GM12878 (cell line): ENCODE measurements around the gene TARP.

Source experiments
- ATF7 ChIP-seq: fragments of 450-650 bp; IDR thresholded peaks from 2 replicates; pipeline ENCODE4 v1.6.1; 2016; ENCODE audit warnings: low read depth, mild to moderate bottlenecking
- CREB1 ChIP-seq: IDR thresholded peaks from 2 replicates; pipeline ENCODE4 v1.6.1; 2012; ENCODE audit warnings: low read depth, mild to moderate bottlenecking, inconsistent platforms
- FOXM1 ChIP-seq: IDR thresholded peaks from 2 replicates; pipeline ENCODE4 v1.6.1; 2012; ENCODE audit warnings: low read depth, mild to moderate bottlenecking, inconsistent platforms, low read length, moderate library complexity
- NFXL1 ChIP-seq: fragments of 450-650 bp; IDR thresholded peaks from 2 replicates; pipeline ENCODE4 v1.6.1; 2017; ENCODE audit warnings: antibody characterized with exemption, mild to moderate bottlenecking, borderline replicate concordance
- POLR2A ChIP-seq: IDR thresholded peaks from 2 replicates; pipeline ENCODE4 v1.6.1; 2011; ENCODE audit warnings: low read depth, mild to moderate bottlenecking, low read length
- POLR2AphosphoS5 ChIP-seq: IDR thresholded peaks from 2 replicates; pipeline ENCODE4 v1.6.1; 2011; ENCODE audit warnings: mild to moderate bottlenecking, low read length, inconsistent platforms
- SRF ChIP-seq, 2 experiments: IDR thresholded peaks; 2 replicates each; pipeline ENCODE4 v1.6.1; 2011; ENCODE audit warnings: low read depth in 2 of 2, low read length in 2 of 2, mild to moderate bottlenecking in 1 of 2, moderate library complexity in 1 of 2
- TCF12 ChIP-seq: IDR thresholded peaks from 2 replicates; pipeline ENCODE4 v1.6.1; 2011; ENCODE audit warnings: low read depth, mild to moderate bottlenecking, low read length
- TCF7 ChIP-seq: IDR thresholded peaks from 2 replicates; pipeline ENCODE4 v1.6.1; 2014; ENCODE audit warnings: antibody characterized with exemption, borderline replicate concordance
- ZNF24 ChIP-seq: fragments of 450-650 bp; IDR thresholded peaks from 2 replicates; pipeline ENCODE4 v1.6.1; 2017; ENCODE audit warnings: antibody characterized with exemption, mild to moderate bottlenecking
- TF ChIP-seq, protein P1 (sequence below), 3 experiments: IDR thresholded peaks in 2 of 3; conservative IDR thresholded peaks in 1 of 3; 2 replicates each; pipeline ENCODE4 v1.5.1; 2011; ENCODE audit warnings: low read depth in 3 of 3, low read length in 3 of 3, mild to moderate bottlenecking in 3 of 3, control low read depth in 2 of 3, moderate library complexity in 2 of 3, inconsistent platforms in 1 of 3, mixed read lengths in 1 of 3; ENCODE audit not compliant: control insufficient read depth in 2 of 3, insufficient read depth in 1 of 3; ENCODE audit errors: extremely low read depth in 1 of 3
- TF ChIP-seq, protein P2 (sequence below): IDR thresholded peaks from 2 replicates; pipeline ENCODE4 v1.6.1; 2011; ENCODE audit warnings: low read depth, low read length, improper control_type of control experiment, borderline replicate concordance
- TF ChIP-seq, protein P3 (sequence below): fragments of 450-650 bp; formaldehyde crosslinking; IDR thresholded peaks from 2 replicates; pipeline ENCODE4 v1.4.0; 2022; ENCODE audit warnings: mild to moderate bottlenecking, moderate library complexity
- TF ChIP-seq, protein P4 (sequence below): IDR thresholded peaks from 2 replicates; pipeline ENCODE4 v1.6.1; 2012; ENCODE audit warnings: low read depth, low read length, improper control_type of control experiment

DNA sequence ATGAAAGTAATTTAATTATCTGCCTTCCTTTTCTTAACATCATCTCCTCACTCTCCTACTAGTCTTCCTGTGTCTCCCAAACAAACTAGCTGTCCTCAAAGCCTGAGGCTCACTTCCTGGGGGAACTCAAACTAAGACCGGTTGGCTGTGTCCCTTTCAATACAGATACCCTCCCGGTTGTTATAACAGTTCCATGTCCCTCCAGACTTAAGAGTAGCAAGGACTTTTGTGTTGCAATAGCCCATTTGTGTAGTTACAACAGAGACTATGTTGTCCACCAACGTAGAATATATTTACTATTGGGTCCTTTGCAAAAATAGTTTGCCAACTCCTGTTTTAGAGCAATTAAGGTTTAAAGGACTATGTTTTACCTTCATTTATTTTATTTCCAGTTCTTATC lies 8.6 kb upstream of the TARP start:
- TF ChIP-seq SRF (IDR thresholded peaks at IDR 0.05; ENCODE audit: low read depth in 2 of 2, low read length in 2 of 2) (no peak), TCF7 (no peak), POLR2A (no peak), POLR2AphosphoS5 (no peak), CREB1 (no peak), FOXM1 (no peak), TCF12 (no peak), NFXL1 (no peak), ZNF24 (no peak), ATF7 (no peak)
- TF ChIP-seq, protein P1, sequence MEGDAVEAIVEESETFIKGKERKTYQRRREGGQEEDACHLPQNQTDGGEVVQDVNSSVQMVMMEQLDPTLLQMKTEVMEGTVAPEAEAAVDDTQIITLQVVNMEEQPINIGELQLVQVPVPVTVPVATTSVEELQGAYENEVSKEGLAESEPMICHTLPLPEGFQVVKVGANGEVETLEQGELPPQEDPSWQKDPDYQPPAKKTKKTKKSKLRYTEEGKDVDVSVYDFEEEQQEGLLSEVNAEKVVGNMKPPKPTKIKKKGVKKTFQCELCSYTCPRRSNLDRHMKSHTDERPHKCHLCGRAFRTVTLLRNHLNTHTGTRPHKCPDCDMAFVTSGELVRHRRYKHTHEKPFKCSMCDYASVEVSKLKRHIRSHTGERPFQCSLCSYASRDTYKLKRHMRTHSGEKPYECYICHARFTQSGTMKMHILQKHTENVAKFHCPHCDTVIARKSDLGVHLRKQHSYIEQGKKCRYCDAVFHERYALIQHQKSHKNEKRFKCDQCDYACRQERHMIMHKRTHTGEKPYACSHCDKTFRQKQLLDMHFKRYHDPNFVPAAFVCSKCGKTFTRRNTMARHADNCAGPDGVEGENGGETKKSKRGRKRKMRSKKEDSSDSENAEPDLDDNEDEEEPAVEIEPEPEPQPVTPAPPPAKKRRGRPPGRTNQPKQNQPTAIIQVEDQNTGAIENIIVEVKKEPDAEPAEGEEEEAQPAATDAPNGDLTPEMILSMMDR (IDR thresholded peaks at IDR 0.05 in 2 of 3, conservative IDR thresholded peaks at IDR 0.05 in 1 of 3; ENCODE audit: control insufficient read depth in 2 of 3, extremely low read depth in 1 of 3, insufficient read depth in 1 of 3, low read depth in 3 of 3, low read length in 3 of 3) = no peak
- TF ChIP-seq, protein P2, sequence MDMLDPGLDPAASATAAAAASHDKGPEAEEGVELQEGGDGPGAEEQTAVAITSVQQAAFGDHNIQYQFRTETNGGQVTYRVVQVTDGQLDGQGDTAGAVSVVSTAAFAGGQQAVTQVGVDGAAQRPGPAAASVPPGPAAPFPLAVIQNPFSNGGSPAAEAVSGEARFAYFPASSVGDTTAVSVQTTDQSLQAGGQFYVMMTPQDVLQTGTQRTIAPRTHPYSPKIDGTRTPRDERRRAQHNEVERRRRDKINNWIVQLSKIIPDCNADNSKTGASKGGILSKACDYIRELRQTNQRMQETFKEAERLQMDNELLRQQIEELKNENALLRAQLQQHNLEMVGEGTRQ = no peak
- TF ChIP-seq, protein P3, sequence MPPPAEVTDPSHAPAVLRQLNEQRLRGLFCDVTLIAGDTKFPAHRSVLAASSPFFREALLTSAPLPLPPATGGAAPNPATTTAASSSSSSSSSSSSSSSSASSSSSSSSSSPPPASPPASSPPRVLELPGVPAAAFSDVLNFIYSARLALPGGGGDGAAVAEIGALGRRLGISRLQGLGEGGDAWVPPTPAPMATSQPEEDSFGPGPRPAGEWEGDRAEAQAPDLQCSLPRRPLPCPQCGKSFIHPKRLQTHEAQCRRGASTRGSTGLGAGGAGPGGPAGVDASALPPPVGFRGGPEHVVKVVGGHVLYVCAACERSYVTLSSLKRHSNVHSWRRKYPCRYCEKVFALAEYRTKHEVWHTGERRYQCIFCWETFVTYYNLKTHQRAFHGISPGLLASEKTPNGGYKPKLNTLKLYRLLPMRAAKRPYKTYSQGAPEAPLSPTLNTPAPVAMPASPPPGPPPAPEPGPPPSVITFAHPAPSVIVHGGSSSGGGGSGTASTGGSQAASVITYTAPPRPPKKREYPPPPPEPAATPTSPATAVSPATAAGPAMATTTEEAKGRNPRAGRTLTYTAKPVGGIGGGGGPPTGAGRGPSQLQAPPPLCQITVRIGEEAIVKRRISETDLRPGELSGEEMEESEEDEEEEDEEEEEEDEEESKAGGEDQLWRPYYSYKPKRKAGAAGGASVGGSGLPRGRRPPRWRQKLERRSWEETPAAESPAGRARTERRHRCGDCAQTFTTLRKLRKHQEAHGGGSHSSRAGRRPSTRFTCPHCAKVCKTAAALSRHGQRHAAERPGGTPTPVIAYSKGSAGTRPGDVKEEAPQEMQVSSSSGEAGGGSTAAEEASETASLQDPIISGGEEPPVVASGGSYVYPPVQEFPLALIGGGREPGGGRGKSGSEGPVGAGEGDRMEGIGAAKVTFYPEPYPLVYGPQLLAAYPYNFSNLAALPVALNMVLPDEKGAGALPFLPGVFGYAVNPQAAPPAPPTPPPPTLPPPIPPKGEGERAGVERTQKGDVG (CRISPR knock-in tag) = no peak
- TF ChIP-seq, protein P4, sequence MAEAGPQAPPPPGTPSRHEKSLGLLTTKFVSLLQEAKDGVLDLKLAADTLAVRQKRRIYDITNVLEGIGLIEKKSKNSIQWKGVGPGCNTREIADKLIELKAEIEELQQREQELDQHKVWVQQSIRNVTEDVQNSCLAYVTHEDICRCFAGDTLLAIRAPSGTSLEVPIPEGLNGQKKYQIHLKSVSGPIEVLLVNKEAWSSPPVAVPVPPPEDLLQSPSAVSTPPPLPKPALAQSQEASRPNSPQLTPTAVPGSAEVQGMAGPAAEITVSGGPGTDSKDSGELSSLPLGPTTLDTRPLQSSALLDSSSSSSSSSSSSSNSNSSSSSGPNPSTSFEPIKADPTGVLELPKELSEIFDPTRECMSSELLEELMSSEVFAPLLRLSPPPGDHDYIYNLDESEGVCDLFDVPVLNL = no peak
